DOHH2 (cell line): ENCODE measurements around the gene SEMA6A.

Source experiments
- H3F3A ChIP-seq: fragments of 200-600 bp; sonication (generic), shearing (Covaris generic); 2 replicates; pipeline ENCODE4 v1.6.0; 2016; ENCODE audit warnings: antibody characterized with exemption, mild to moderate bottlenecking; ENCODE audit not compliant: control insufficient read depth, insufficient read depth
- H3K27ac ChIP-seq: fragments of 200-600 bp; sonication (generic); 2 replicates; pipeline ENCODE4 v1.5.1; 2014; ENCODE audit warnings: low read depth, mild to moderate bottlenecking, low read length, moderate library complexity
- H3K27me3 ChIP-seq: fragments of 200-600 bp; sonication (generic); 2 replicates; pipeline ENCODE4 v1.6.1; 2014; ENCODE audit warnings: mild to moderate bottlenecking, low read length, mixed read lengths; ENCODE audit not compliant: control insufficient read depth
- H3K36me3 ChIP-seq: fragments of 200-600 bp; sonication (generic); 2 replicates; pipeline ENCODE4 v1.6.1; 2014; ENCODE audit warnings: mild to moderate bottlenecking, low read length, moderate library complexity, mixed read lengths; ENCODE audit not compliant: control insufficient read depth
- H3K4me1 ChIP-seq: fragments of 200-600 bp; sonication (generic); 2 replicates; pipeline ENCODE4 v1.6.1; 2014; ENCODE audit warnings: mild to moderate bottlenecking, low read length, mixed read lengths; ENCODE audit not compliant: control insufficient read depth
- H3K4me2 ChIP-seq: fragments of 200-600 bp; sonication (generic); 2 replicates; pipeline ENCODE4 v1.6.0; 2014; ENCODE audit warnings: mild to moderate bottlenecking, low read length, moderate library complexity
- H3K4me3 ChIP-seq: fragments of 200-600 bp; sonication (generic); 2 replicates; pipeline ENCODE4 v1.5.1; 2014; ENCODE audit warnings: mild to moderate bottlenecking, low read length, mixed read lengths
- H3K79me2 ChIP-seq: fragments of 200-600 bp; sonication (generic); 2 replicates; pipeline ENCODE4 v1.6.1; 2014; ENCODE audit warnings: mild to moderate bottlenecking, low read length, mixed read lengths; ENCODE audit not compliant: control insufficient read depth
- H3K9me2 ChIP-seq: fragments of 200-600 bp; sonication (generic); replicated peaks from 2 replicates; pipeline ENCODE4 v1.6.1; 2014; ENCODE audit warnings: mild to moderate bottlenecking, low read length, mixed read lengths; ENCODE audit not compliant: control insufficient read depth
- H3K9me3 ChIP-seq: fragments of 200-600 bp; sonication (generic); 2 replicates; pipeline ENCODE4 v1.6.1; 2014; ENCODE audit warnings: antibody characterized with exemption, low read length, mixed read lengths; ENCODE audit not compliant: control insufficient read depth, insufficient read depth
- H4K20me1 ChIP-seq: fragments of 200-600 bp; sonication (generic); 2 replicates; pipeline ENCODE4 v1.6.0; 2014; ENCODE audit warnings: low read depth, mild to moderate bottlenecking, antibody characterized with exemption, low read length, moderate library complexity; ENCODE audit not compliant: control insufficient read depth, insufficient read depth
- CTCF ChIP-seq: fragments of 200-600 bp; sonication (generic); IDR thresholded peaks from one replicate; pipeline ENCODE4 v1.5.1; 2014; ENCODE audit warnings: antibody characterized with exemption, mild to moderate bottlenecking, low read depth, low read length; ENCODE audit not compliant: poor library complexity, severe bottlenecking
- EZH2phosphoT487 ChIP-seq: fragments of 200-600 bp; sonication (generic); IDR thresholded peaks from 2 replicates; pipeline ENCODE4 v1.6.1; 2017; ENCODE audit warnings: borderline replicate concordance, mild to moderate bottlenecking, antibody characterized with exemption, low read length, moderate library complexity, mixed read lengths

The SEMA6A gene

DNA sequence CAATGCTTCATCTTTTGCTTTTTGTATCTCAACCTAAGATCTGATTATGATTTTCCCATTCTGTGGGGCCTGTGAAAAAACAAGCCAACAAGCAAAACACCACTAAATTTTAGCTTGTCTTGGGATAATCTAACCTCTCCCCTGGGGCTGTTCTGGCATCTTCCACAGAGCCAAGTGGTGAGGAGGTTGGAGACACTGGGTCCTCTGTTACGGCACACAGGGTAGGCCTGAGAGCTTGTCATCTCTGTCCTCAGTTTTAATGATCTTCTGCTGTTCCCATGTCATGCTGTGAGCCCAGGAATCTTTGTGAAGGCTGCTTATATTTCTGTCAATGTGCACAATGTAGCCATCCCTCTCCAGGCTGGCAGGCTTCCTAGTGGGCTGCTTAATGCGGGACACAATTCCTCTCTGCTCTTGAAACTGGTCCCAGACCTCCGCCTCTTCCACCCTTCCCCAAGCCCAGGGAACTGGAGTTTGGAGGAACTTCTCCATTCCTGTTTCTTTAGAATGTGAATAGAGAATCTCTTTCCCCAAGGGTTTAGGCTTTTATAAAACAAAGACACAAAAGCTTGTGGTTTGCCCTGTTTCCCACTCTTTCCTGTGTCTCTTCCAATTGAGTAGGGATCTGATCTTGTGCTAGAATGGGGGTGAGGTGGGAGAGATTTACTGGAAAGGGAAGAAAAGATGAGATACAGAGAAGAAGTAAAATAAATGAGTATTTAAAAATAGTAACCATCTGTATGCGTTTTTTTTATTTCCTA is 30.9 kb upstream of the SEMA6A start:
- Histone ChIP-seq H4K20me1 (no peaks in the 10 kb centered on the region), H3K4me2 (no peak overlapping the region), H3K4me3 (no peak overlapping the region), H3K27me3 (no peaks in the 10 kb centered on the region), H3F3A (no peaks in the 10 kb centered on the region), H3K27ac (no peak overlapping the region), H3K79me2 (no peaks in the 10 kb centered on the region), H3K36me3 (no peaks in the 10 kb centered on the region), H3K9me2 (no peaks in the 10 kb centered on the region), H3K4me1 (no peaks in the 10 kb centered on the region), H3K9me3 (no peaks in the 10 kb centered on the region)
- no peak for TF ChIP-seq EZH2phosphoT487
- no peak for TF ChIP-seq CTCF

DNA sequence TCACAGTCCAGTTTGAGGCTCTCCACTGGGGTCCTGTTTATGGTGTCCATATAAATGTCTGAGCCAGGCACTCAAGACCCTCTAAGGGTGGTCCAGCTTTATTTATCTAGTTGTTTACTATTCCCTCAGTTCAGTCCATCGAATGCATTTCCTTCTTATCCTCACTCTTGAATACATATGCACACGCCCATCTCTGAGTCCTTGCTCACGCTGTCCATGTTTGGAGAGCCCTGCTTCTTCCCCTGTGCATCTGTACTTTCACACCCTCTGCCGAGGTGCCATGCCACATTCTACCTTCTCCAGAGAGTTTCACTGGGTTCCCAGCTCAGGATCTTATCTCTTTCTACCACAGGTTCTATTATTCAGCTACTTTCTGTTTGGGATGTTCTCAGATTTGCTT is 30.2 kb upstream of the SEMA6A start:
- Histone ChIP-seq H3K4me2 (no peak overlapping the region), H3K27ac (no peak overlapping the region), H3K27me3 (no peaks in the 10 kb centered on the region), H3K9me3 (no peaks in the 10 kb centered on the region), H3F3A (no peaks in the 10 kb centered on the region), H3K4me3 (no peak overlapping the region), H3K4me1 (no peaks in the 10 kb centered on the region), H3K9me2 (no peaks in the 10 kb centered on the region), H3K79me2 (no peaks in the 10 kb centered on the region), H4K20me1 (no peaks in the 10 kb centered on the region), H3K36me3 (no peaks in the 10 kb centered on the region)
- no peak for TF ChIP-seq CTCF
- no peak for TF ChIP-seq EZH2phosphoT487

GRCh38 chr5:116600876-116601275 is 26.3 kb upstream of the SEMA6A start:
- Histone ChIP-seq H3K9me2 (no peaks in the 10 kb centered on the region), H3F3A (no peaks in the 10 kb centered on the region), H3K27ac (no peak overlapping the region), H3K4me2 (no peak overlapping the region), H3K79me2 (no peaks in the 10 kb centered on the region), H4K20me1 (no peaks in the 10 kb centered on the region), H3K27me3 (no peaks in the 10 kb centered on the region), H3K4me1 (no peaks in the 10 kb centered on the region), H3K4me3 (no peak overlapping the region), H3K36me3 (no peaks in the 10 kb centered on the region), H3K9me3 (no peaks in the 10 kb centered on the region)
- TF ChIP-seq EZH2phosphoT487 (no peak), CTCF (no peak)
